SK-N-SH (cell line): ENCODE data around the gene FRMD7. TPM values are rescaled to one million over a fixed set of nuclear protein-coding genes. Genes with fewer than 3 reads are reported as not detected.

Source experiments
- CTCF ChIA-PET: fragments of 300-600, 350-600 bp; formaldehyde crosslinking; extraction: SDS; loops from one replicate; lab custom pipeline; 2021; lab: Yijun Ruan, JAX
- POLR2A ChIA-PET: fragments of 350-600 bp; sonication (Branson Sonifier 250); formaldehyde crosslinking; extraction: SDS; loops from one replicate; lab custom pipeline; 2020; ENCODE audit warnings: antibody characterized with exemption, inconsistent platforms; lab: Yijun Ruan, JAX
- DNase-seq: peaks from one replicate; pipeline ENCODE4 v3.0.0; 2012
- H2AFZ ChIP-seq: fragments of 200-600 bp; sonication (generic); 2 replicates; pipeline ENCODE4 v1.8.1; 2016; ENCODE audit warnings: antibody characterized with exemption, mild to moderate bottlenecking, low read depth
- H3F3A ChIP-seq: fragments of 200-600 bp; sonication (generic); replicated peaks from 2 replicates; pipeline ENCODE3; 2016; ENCODE audit warnings: antibody characterized with exemption, mild to moderate bottlenecking; ENCODE audit not compliant: insufficient read depth
- H3K27ac ChIP-seq, 2 experiments: fragments of 200-500 bp in 1 of 2; fragments of 200-600 bp in 1 of 2; sonication (Bioruptor generic) in 1 of 2; sonication (generic), shearing (Covaris generic) in 1 of 2; 2 replicates each; pipeline versions ENCODE4 v1.5.1 to v1.6.1; 2014 to 2016; ENCODE audit warnings: low read depth in 2 of 2, inconsistent platforms in 1 of 2, low read length in 1 of 2, mild to moderate bottlenecking in 1 of 2, mixed read lengths in 1 of 2
- H3K27me3 ChIP-seq: fragments of 200-600 bp; sonication (generic), shearing (Covaris generic); 2 replicates; pipeline ENCODE4 v1.6.1; 2016; ENCODE audit warnings: mixed run types; ENCODE audit not compliant: insufficient read depth
- H3K36me3 ChIP-seq, 2 experiments: fragments of 200-500 bp in 1 of 2; fragments of 200-600 bp in 1 of 2; sonication (Bioruptor generic) in 1 of 2; sonication (generic) in 1 of 2; replicated peaks in 1 of 2; 2 replicates each; pipeline versions ENCODE3 to v1.5.1; 2014 to 2016; ENCODE audit warnings: low read length in 1 of 2, mild to moderate bottlenecking in 1 of 2; ENCODE audit not compliant: insufficient read depth in 2 of 2, control insufficient read depth in 1 of 2
- H3K4me1 ChIP-seq, 2 experiments: fragments of 200-500 bp in 1 of 2; fragments of 200-600 bp in 1 of 2; sonication (Bioruptor generic) in 1 of 2; sonication (generic), shearing (Covaris generic) in 1 of 2; 2 replicates each; pipeline versions ENCODE4 v1.5.1 to v1.6.1; 2014 to 2016; ENCODE audit warnings: low read depth in 1 of 2, low read length in 1 of 2, mixed run types in 1 of 2; ENCODE audit not compliant: insufficient read depth in 2 of 2, control insufficient read depth in 1 of 2
- H3K4me2 ChIP-seq: fragments of 200-600 bp; sonication (generic), shearing (Covaris generic); 2 replicates; pipeline ENCODE4 v1.6.1; 2017; ENCODE audit warnings: mixed run types
- H3K4me3 ChIP-seq, 2 experiments: fragments of 200-500 bp in 1 of 2; fragments of 200-600 bp in 1 of 2; sonication (Bioruptor generic) in 1 of 2; sonication (generic), shearing (Covaris generic) in 1 of 2; 2 replicates each; pipeline versions ENCODE4 v1.5.1 to v1.8.1; 2014 to 2016; ENCODE audit warnings: low read depth in 2 of 2, inconsistent platforms in 1 of 2, low read length in 1 of 2, mild to moderate bottlenecking in 1 of 2, mixed read lengths in 1 of 2, moderate library complexity in 1 of 2
- H3K79me2 ChIP-seq: fragments of 200-600 bp; sonication (generic); 2 replicates; pipeline ENCODE4 v1.8.1; 2017; ENCODE audit warnings: mild to moderate bottlenecking; ENCODE audit not compliant: insufficient read depth
- H3K9ac ChIP-seq: fragments of 200-600 bp; sonication (generic); 2 replicates; pipeline ENCODE4 v1.6.1; 2017; ENCODE audit warnings: mixed run types
- H3K9me2 ChIP-seq: fragments of 200-600 bp; sonication (generic); 2 replicates; pipeline ENCODE4 v1.6.1; 2017; ENCODE audit warnings: mixed run types
- H3K9me3 ChIP-seq: fragments of 200-600 bp; sonication (generic); 2 replicates; pipeline ENCODE4 v1.6.1; 2017; ENCODE audit warnings: mixed run types, mild to moderate bottlenecking, moderate library complexity
- H4K20me1 ChIP-seq: fragments of 200-600 bp; sonication (generic); 2 replicates; pipeline ENCODE4 v1.6.1; 2017; ENCODE audit warnings: mild to moderate bottlenecking, mixed run types; ENCODE audit not compliant: insufficient read depth
- CHD2 ChIP-seq: fragments of 150-350 bp; IDR thresholded peaks from 2 replicates; pipeline ENCODE4 v1.6.1; 2018; ENCODE audit warnings: low read length; ENCODE audit not compliant: partially characterized antibody
- EP300 ChIP-seq, 2 experiments: IDR thresholded peaks; 2 replicates each; pipeline versions ENCODE4 v1.4.0 to v1.6.1; 2012; ENCODE audit warnings: borderline replicate concordance in 1 of 2, low read depth in 1 of 2, low read length in 1 of 2
- FOXJ3 ChIP-seq: sonication (generic); formaldehyde crosslinking; IDR thresholded peaks from 2 replicates; pipeline ENCODE4 v1.5.1; 2020; ENCODE audit warnings: mild to moderate bottlenecking, missing genetic modification reagents
- FOXM1 ChIP-seq: IDR thresholded peaks from 2 replicates; pipeline ENCODE4 v1.4.0; 2012; ENCODE audit warnings: low read depth, mild to moderate bottlenecking
- MEF2A ChIP-seq: IDR thresholded peaks from 2 replicates; pipeline ENCODE4 v1.4.0; 2012; ENCODE audit warnings: low read depth, borderline replicate concordance
- NFIC ChIP-seq: IDR thresholded peaks from 2 replicates; pipeline ENCODE4 v1.4.0; 2012; ENCODE audit warnings: borderline replicate concordance
- RFX5 ChIP-seq: IDR thresholded peaks from 2 replicates; pipeline ENCODE4 v1.6.1; 2012; ENCODE audit warnings: mild to moderate bottlenecking, improper control_type of control experiment, low read length
- SIN3A ChIP-seq: IDR thresholded peaks from 2 replicates; pipeline ENCODE4 v1.6.1; 2012; ENCODE audit warnings: low read depth, mild to moderate bottlenecking, low read length, moderate library complexity, borderline replicate concordance
- TAF1 ChIP-seq: IDR thresholded peaks from 2 replicates; pipeline ENCODE4 v1.6.1; 2012; ENCODE audit warnings: low read depth, mild to moderate bottlenecking, low read length, moderate library complexity, borderline replicate concordance
- TCF12 ChIP-seq: IDR thresholded peaks from 2 replicates; pipeline ENCODE4 v1.4.0; 2012
- YY1 ChIP-seq: IDR thresholded peaks from 2 replicates; pipeline ENCODE4 v1.4.0; 2012; ENCODE audit warnings: low read depth, mild to moderate bottlenecking
- WGBS: methylation state at CpG from one replicate; pipeline ENCODE4 v1.1.6; 2017; ENCODE audit warnings: low lambda C conversion rate; 5-methylcytosine and 5-hydroxymethylcytosine counted together
- polyA plus RNA-seq, 3 experiments: library from polyadenylated mRNA; depleted of rRNA; stranded (reverse); fragments of >200 nt; gene quantifications; 2 replicates each; pipeline ENCODE4 v1.2.3, GENCODE V29; 2012
- TF ChIP-seq, protein P1 (sequence below): IDR thresholded peaks from 2 replicates; pipeline ENCODE4; 2012
- TF ChIP-seq, protein P2 (sequence below): fragments of 150-350 bp; IDR thresholded peaks from 2 replicates; pipeline ENCODE4 v1.6.1; 2016; ENCODE audit warnings: mild to moderate bottlenecking, low read depth, low read length
- TF ChIP-seq, protein P3 (sequence below): IDR thresholded peaks from 2 replicates; pipeline ENCODE4 v1.4.0; 2012; ENCODE audit warnings: low read depth, borderline replicate concordance

The FRMD7 gene
- polyA plus RNA-seq, 1 of the 3 experiments (the other 2 are of a cell fraction) = not detected

DNA sequence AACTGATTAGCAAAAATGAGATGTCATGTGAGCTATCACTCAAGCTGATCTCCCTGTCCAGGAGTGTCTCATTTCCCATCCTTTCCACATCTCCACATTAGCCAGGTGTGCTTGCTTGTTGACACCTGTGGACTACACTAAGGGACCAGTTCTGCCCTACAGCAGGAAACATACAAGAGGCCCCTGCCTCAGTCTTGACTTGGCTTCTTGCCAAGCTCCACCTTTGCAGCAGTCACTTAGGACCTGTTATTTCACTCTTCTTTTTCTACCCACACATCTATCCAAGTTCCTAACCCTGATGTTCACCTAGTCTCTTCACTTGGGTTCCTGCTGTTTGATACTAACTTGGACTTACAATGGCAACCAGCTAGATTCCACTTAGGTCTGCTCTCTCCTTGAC is 13.2 kb downstream of the FRMD7 start:
- H3K9me3 ChIP-seq = no peaks in the 10 kb centered on the region
- peaks cover 13% of the 10 kb centered on the region; the same call in 1 of the 2 replicates for H3K27me3 ChIP-seq
- H4K20me1 ChIP-seq = no peaks in the 10 kb centered on the region
- H3K9me2 ChIP-seq = no peaks in the 10 kb centered on the region
- DNase-seq = no peak
- ChIA-PET POLR2A (no interaction called here), CTCF (no interaction called here)
- no peaks in the 10 kb centered on the region for H3F3A ChIP-seq
- H3K4me2 ChIP-seq = no peak overlapping the region
- H3K79me2 ChIP-seq = no peaks in the 10 kb centered on the region
- no peaks in the 10 kb centered on the region; a peak in 1 of 4 replicates for H3K4me1 ChIP-seq
- no peak overlapping the region for H2AFZ ChIP-seq
- H3K4me3 ChIP-seq = no peak overlapping the region
- no peak overlapping the region for H3K9ac ChIP-seq
- H3K36me3 ChIP-seq = no peaks in the 10 kb centered on the region
- H3K27ac ChIP-seq = no peak overlapping the region
- TF ChIP-seq, protein P1, sequence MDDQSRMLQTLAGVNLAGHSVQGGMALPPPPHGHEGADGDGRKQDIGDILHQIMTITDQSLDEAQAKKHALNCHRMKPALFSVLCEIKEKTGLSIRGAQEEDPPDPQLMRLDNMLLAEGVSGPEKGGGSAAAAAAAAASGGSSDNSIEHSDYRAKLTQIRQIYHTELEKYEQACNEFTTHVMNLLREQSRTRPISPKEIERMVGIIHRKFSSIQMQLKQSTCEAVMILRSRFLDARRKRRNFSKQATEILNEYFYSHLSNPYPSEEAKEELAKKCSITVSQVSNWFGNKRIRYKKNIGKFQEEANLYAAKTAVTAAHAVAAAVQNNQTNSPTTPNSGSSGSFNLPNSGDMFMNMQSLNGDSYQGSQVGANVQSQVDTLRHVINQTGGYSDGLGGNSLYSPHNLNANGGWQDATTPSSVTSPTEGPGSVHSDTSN = no peak
- TF ChIP-seq NFIC = 0 out of 2 replicates have a peak, but pooled peaks have one; percentile 27

DNA sequence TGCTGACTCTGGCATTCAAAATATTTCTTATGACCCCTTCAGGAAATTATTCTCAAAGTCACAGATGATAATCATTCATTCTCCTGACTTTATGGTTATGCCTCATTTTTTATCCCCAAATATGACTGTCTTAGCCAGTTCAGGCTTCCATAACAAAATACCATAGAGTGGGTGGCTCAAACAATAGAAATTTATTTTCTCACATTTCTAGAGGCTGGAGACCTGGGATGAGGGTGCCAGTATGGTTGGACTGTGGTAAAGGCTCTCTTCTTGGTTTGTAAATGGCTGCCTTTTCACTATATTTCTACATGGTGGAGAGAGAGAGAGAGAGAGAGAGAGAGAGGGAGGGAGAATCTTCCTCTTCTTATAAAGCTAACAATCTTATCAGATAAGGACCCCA is 20.5 kb downstream of the FRMD7 start:
- TF ChIP-seq SIN3A (no peak), TCF12 (no peak), FOXJ3 (no peak), TAF1 (no peak), RFX5 (no peak), MEF2A (no peak), FOXM1 (no peak)
- TF ChIP-seq, protein P2, sequence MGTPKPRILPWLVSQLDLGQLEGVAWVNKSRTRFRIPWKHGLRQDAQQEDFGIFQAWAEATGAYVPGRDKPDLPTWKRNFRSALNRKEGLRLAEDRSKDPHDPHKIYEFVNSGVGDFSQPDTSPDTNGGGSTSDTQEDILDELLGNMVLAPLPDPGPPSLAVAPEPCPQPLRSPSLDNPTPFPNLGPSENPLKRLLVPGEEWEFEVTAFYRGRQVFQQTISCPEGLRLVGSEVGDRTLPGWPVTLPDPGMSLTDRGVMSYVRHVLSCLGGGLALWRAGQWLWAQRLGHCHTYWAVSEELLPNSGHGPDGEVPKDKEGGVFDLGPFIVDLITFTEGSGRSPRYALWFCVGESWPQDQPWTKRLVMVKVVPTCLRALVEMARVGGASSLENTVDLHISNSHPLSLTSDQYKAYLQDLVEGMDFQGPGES = no peak
- H2AFZ ChIP-seq = no peak overlapping the region
- H3K79me2 ChIP-seq = no peaks in the 10 kb centered on the region
- CTCF ChIA-PET = no interaction called here
- no peaks in the 10 kb centered on the region for H3K9me3 ChIP-seq
- H3K27me3 ChIP-seq = peaks cover 9% of the 10 kb centered on the region; the same call in 1 of the 2 replicates
- no peak overlapping the region for H3K4me3 ChIP-seq
- no peak overlapping the region for H3K27ac ChIP-seq
- no peaks in the 10 kb centered on the region for H3K4me1 ChIP-seq
- H3K9ac ChIP-seq = no peak overlapping the region
- POLR2A ChIA-PET = no interaction called here
- no peaks in the 10 kb centered on the region for H3F3A ChIP-seq
- H4K20me1 ChIP-seq = no peaks in the 10 kb centered on the region
- no peaks in the 10 kb centered on the region for H3K36me3 ChIP-seq
- no peaks in the 10 kb centered on the region for H3K9me2 ChIP-seq
- no peak overlapping the region for H3K4me2 ChIP-seq
- DNase-seq = no peak

DNA sequence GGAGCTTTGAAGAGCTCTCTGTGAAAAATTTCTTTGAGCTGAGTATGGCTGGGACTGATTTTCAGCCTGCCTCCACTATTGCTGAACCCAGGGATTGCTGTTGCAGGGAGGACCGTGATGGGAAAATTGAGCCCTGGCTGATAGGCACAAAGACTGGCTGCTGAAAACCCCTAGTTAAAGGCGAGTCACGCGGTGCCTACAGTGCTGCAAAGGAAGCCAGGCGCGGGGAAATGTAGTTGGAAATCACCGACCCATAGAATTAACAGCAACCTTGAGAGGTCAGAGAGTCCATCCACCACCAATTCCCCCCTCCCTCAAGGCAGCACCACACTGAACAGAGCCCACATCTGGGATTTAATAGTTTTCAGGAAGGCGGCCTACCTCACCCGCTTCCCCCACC is 26.0 kb downstream of the FRMD7 start:
- Histone ChIP-seq H3K36me3 (no peaks in the 10 kb centered on the region), H3K79me2 (no peaks in the 10 kb centered on the region), H3K9me2 (no peaks in the 10 kb centered on the region), H3K4me2 (no peak overlapping the region), H3K27me3 (peaks cover 13% of the 10 kb centered on the region), H3K9ac (no peak overlapping the region), H3K27ac (no peak overlapping the region), H4K20me1 (no peaks in the 10 kb centered on the region), H2AFZ (no peak overlapping the region), H3K4me3 (no peak overlapping the region), H3F3A (no peaks in the 10 kb centered on the region), H3K4me1 (no peaks in the 10 kb centered on the region; a peak in 1 of 4 replicates), H3K9me3 (no peaks in the 10 kb centered on the region)
- WGBS = 60% methylated on average over 8 of the region's 9 CpGs
- POLR2A ChIA-PET = interaction anchor here (1.1 kb wide), 1 partner anchor 10 kb away, joined by 3 read pairs; no protein-coding TSS in a partner anchor
- no peak for DNase-seq
- CTCF ChIA-PET = interaction anchor here (0.7 to 1.4 kb wide), 2 partner anchors 9 to 15 kb away, joined by 3 to 6 read pairs; no protein-coding TSS in a partner anchor
- no peak for TF ChIP-seq EP300 (IDR thresholded peaks at IDR 0.05; ENCODE audit: borderline replicate concordance in 1 of 2, low read depth in 1 of 2, low read length in 1 of 2)
- TF ChIP-seq CHD2 = no peak
- TF ChIP-seq, protein P3, sequence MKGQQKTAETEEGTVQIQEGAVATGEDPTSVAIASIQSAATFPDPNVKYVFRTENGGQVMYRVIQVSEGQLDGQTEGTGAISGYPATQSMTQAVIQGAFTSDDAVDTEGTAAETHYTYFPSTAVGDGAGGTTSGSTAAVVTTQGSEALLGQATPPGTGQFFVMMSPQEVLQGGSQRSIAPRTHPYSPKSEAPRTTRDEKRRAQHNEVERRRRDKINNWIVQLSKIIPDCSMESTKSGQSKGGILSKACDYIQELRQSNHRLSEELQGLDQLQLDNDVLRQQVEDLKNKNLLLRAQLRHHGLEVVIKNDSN = no peak
- TF ChIP-seq YY1 = no peak
- no peak for TF ChIP-seq SIN3A
- TF ChIP-seq NFIC = no peak
